Measurements from ENCODE around the gene SPAG17.

Gene SPAG17

GRCh38 chr1:118185084-118185832 is at the start of gene SPAG17:
TSS of gene SPAG17 (minus strand) at chr1:118185228. CDS start at chr1:118185157, 71 bp downstream.
- no peak within 1 kb of the TSS for H3K4me3 ChIP-seq (ENCODE audit: low read depth, low read length)
- no peak for TF ChIP-seq CTCF (IDR thresholded peaks at IDR 0.05; ENCODE audit: low read depth, low read length)

GRCh38 chr1:118225471-118225870 is 40.4 kb upstream of the SPAG17 start:
- no peak for TF ChIP-seq CTCF (IDR thresholded peaks at IDR 0.05; ENCODE audit: low read depth, low read length)
- H3K4me3 ChIP-seq (ENCODE audit: low read depth, low read length): no peak overlapping the region

- TF ChIP-seq CTCF (IDR thresholded peaks at IDR 0.05; ENCODE audit: low read depth, low read length): no peak
Observed at GRCh38 chr1:118223426-118223825, 38.4 kb upstream of the SPAG17 start.

GRCh38 chr1:118219438-118219837 is 34.4 kb upstream of the SPAG17 start:
- H3K4me3 ChIP-seq (ENCODE audit: low read depth, low read length): no peak overlapping the region
- no peak for TF ChIP-seq CTCF (IDR thresholded peaks at IDR 0.05; ENCODE audit: low read depth, low read length)

More at GRCh38 chr1:118223426-118223825, 38.4 kb upstream of the SPAG17 start:
- no peak overlapping the region for H3K4me3 ChIP-seq (ENCODE audit: low read depth, low read length)

GRCh38 chr1:118217141-118217838 is 32.3 kb upstream of the SPAG17 start:
- no peak overlapping the region for H3K4me3 ChIP-seq (ENCODE audit: low read depth, low read length)
- TF ChIP-seq CTCF (IDR thresholded peaks at IDR 0.05; ENCODE audit: low read depth, low read length): no peak

GRCh38 chr1:118214866-118215265 is 29.8 kb upstream of the SPAG17 start:
- TF ChIP-seq CTCF (IDR thresholded peaks at IDR 0.05; ENCODE audit: low read depth, low read length): no peak
- H3K4me3 ChIP-seq (ENCODE audit: low read depth, low read length): no peak overlapping the region

GRCh38 chr1:118210723-118211110 is 25.7 kb upstream of the SPAG17 start:
- TF ChIP-seq CTCF (IDR thresholded peaks at IDR 0.05; ENCODE audit: low read depth, low read length): no peak
- H3K4me3 ChIP-seq (ENCODE audit: low read depth, low read length): no peak overlapping the region
